ENCODE measurements around the gene LILRA2. TPM values are rescaled to one million over a fixed set of nuclear protein-coding genes. Genes with fewer than 3 reads are reported as not detected.
"Not testable (repeated sequence)": the region's sequence is repeated elsewhere in the genome, so short reads cannot be mapped to it uniquely, and the experiment has no call there.

LILRA2 gene
- total RNA-seq, 2 donors from 2014 or later, result 1.8 TPM; not detected in 1

GRCh38 chr19:54572696-54573311 is 786 bp upstream of the LILRA2 start:
- DNase-seq (ENCODE audit: low spot score), result no peak
- Histone ChIP-seq H3K4me3 (no peak overlapping the region), H3K27me3 (no peaks in the 10 kb centered on the region), H3K27ac (no peak overlapping the region), H3K4me1 (no peaks in the 10 kb centered on the region), H3K36me3 (no peaks in the 10 kb centered on the region), H3K9me3 (no peaks in the 10 kb centered on the region)
- TF ChIP-seq CTCF (IDR thresholded peaks at IDR 0.05), result no peak

- DNase-seq (ENCODE audit: low spot score), result no peak
Measured at GRCh38 chr19:54574051-54574450, 461 bp downstream of the LILRA2 start.

GRCh38 chr19:54574527-54575056 is 1.0 kb downstream of the LILRA2 start:
- Histone ChIP-seq H3K27me3 (no peaks in the 10 kb centered on the region), H3K4me3 (no peak overlapping the region), H3K36me3 (no peaks in the 10 kb centered on the region), H3K27ac (no peak overlapping the region), H3K4me1 (no peaks in the 10 kb centered on the region), H3K9me3 (no peaks in the 10 kb centered on the region)
- no peak for DNase-seq (ENCODE audit: low spot score)
- no peak for TF ChIP-seq CTCF (IDR thresholded peaks at IDR 0.05)

More at GRCh38 chr19:54574051-54574450, 461 bp downstream of the LILRA2 start:
- H3K4me3 ChIP-seq, result no peak overlapping the region
- no peak overlapping the region for H3K27ac ChIP-seq
- H3K9me3 ChIP-seq, result no peaks in the 10 kb centered on the region
- no peaks in the 10 kb centered on the region for H3K27me3 ChIP-seq
- H3K36me3 ChIP-seq, result no peaks in the 10 kb centered on the region
- TF ChIP-seq CTCF (IDR thresholded peaks at IDR 0.05), result no peak
- H3K4me1 ChIP-seq, result no peaks in the 10 kb centered on the region

GRCh38 chr19:54575205-54575604 is 1.6 kb downstream of the LILRA2 start:
- not testable (repeated sequence) for H3K9me3 ChIP-seq; DNase-seq (ENCODE audit: low spot score); H3K4me1 ChIP-seq; H3K27ac ChIP-seq; H3K4me3 ChIP-seq; H3K27me3 ChIP-seq; H3K36me3 ChIP-seq

GRCh38 chr19:54576411-54576976 is 2.9 kb downstream of the LILRA2 start:
- no peak for DNase-seq (ENCODE audit: low spot score)
- H3K36me3 ChIP-seq, result no peaks in the 10 kb centered on the region
- no peaks in the 10 kb centered on the region for H3K27me3 ChIP-seq
- H3K4me1 ChIP-seq, result no peaks in the 10 kb centered on the region
- H3K4me3 ChIP-seq, result no peak overlapping the region
- no peak overlapping the region for H3K27ac ChIP-seq
- TF ChIP-seq CTCF (IDR thresholded peaks at IDR 0.05), result no peak
- H3K9me3 ChIP-seq, result no peaks in the 10 kb centered on the region

GRCh38 chr19:54577334-54577733 is 3.7 kb downstream of the LILRA2 start:
- Histone ChIP-seq H3K36me3 (no peaks in the 10 kb centered on the region), H3K27me3 (no peaks in the 10 kb centered on the region), H3K4me3 (no peak overlapping the region), H3K9me3 (no peaks in the 10 kb centered on the region), H3K27ac (no peak overlapping the region), H3K4me1 (no peaks in the 10 kb centered on the region)
- no peak for TF ChIP-seq CTCF (IDR thresholded peaks at IDR 0.05)
- no peak for DNase-seq (ENCODE audit: low spot score)

GRCh38 chr19:54578268-54578667 is 4.7 kb downstream of the LILRA2 start:
- not testable (repeated sequence) for H3K4me1 ChIP-seq; H3K9me3 ChIP-seq; H3K36me3 ChIP-seq; H3K4me3 ChIP-seq; H3K27me3 ChIP-seq; H3K27ac ChIP-seq; DNase-seq (ENCODE audit: low spot score)

Measured in right atrium auricular region (tissue), 2 donors.